Measurements from ENCODE around the gene CACNA2D2. TPM values are rescaled to one million over a fixed set of nuclear protein-coding genes. Genes with fewer than 3 reads are reported as not detected.
A peak's percentile ranks its signal among the peaks of the same experiment; 100 is the strongest.

Gene CACNA2D2
- total and polyA plus RNA-seq, 2 of the 13 experiments (the other 11 are each of a cell fraction or from before 2014, with no cell fraction given) = not detected

GRCh38 chr3:50321336-50322114 is 181.9 kb downstream of the CACNA2D2 start (continued):
- no peak for TF ChIP-seq KIAA2018 (CRISPR knock-in tag; IDR thresholded peaks at IDR 0.05; ENCODE audit: borderline replicate concordance)
- TF ChIP-seq POLR2AphosphoS2 (IDR thresholded peaks at IDR 0.05; ENCODE audit: low read depth, low read length) = no peak
- TF ChIP-seq, protein P1, sequence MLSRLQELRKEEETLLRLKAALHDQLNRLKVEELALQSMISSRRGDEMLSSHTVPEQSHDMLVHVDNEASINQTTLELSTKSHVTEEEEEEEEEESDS (CRISPR knock-in tag; IDR thresholded peaks at IDR 0.05; ENCODE audit: borderline replicate concordance) = no peak
- 0 out of 2 replicates have a peak, but pooled peaks have one; percentile 72 for TF ChIP-seq ZNF280D (CRISPR knock-in tag; IDR thresholded peaks at IDR 0.05)
- TF ChIP-seq ZNF331 (CRISPR knock-in tag; IDR thresholded peaks at IDR 0.05) = peak; percentile 52; the same call in 1 of the 2 replicates
- no peak for TF ChIP-seq ZBTB1 (CRISPR knock-in tag; IDR thresholded peaks at IDR 0.05; ENCODE audit: borderline replicate concordance)
- peak; percentile 12; the same call in 1 of the 2 replicates for TF ChIP-seq PPARG (CRISPR knock-in tag; conservative IDR thresholded peaks at IDR 0.05)
- TF ChIP-seq ZNF207 (IDR thresholded peaks at IDR 0.05; ENCODE audit: borderline replicate concordance) = no peak
- TF ChIP-seq SOX6 (IDR thresholded peaks at IDR 0.05) = no peak
- peak; percentile 74 for TF ChIP-seq SOX6 (CRISPR knock-in tag; IDR thresholded peaks at IDR 0.05)
- no peak for TF ChIP-seq ZNF629 (CRISPR knock-in tag; conservative IDR thresholded peaks at IDR 0.05)
- peak; percentile 84 for TF ChIP-seq RXRA (CRISPR knock-in tag; IDR thresholded peaks at IDR 0.05)
- peak; percentile 77; the same call in 1 of the 2 replicates for TF ChIP-seq ZNF784 (CRISPR knock-in tag; IDR thresholded peaks at IDR 0.05; ENCODE audit: borderline replicate concordance)
- TF ChIP-seq TCF12 (IDR thresholded peaks at IDR 0.05) = no peak
- 0 out of 2 replicates have a peak, but pooled peaks have one; percentile 28 for TF ChIP-seq TCF12 (CRISPR knock-in tag; IDR thresholded peaks at IDR 0.05)
- no peak; the same call in 1 of the 2 replicates for TF ChIP-seq MAF1 (CRISPR knock-in tag; IDR thresholded peaks at IDR 0.05; ENCODE audit: borderline replicate concordance)
- no peak for TF ChIP-seq HMG20B (CRISPR knock-in tag; conservative IDR thresholded peaks at IDR 0.05)
- TF ChIP-seq HOXA7 (CRISPR knock-in tag; IDR thresholded peaks at IDR 0.05) = no peak

Data from HepG2 (cell line).